ENCODE results near the gene CDC5L.

CDC5L gene

DNA sequence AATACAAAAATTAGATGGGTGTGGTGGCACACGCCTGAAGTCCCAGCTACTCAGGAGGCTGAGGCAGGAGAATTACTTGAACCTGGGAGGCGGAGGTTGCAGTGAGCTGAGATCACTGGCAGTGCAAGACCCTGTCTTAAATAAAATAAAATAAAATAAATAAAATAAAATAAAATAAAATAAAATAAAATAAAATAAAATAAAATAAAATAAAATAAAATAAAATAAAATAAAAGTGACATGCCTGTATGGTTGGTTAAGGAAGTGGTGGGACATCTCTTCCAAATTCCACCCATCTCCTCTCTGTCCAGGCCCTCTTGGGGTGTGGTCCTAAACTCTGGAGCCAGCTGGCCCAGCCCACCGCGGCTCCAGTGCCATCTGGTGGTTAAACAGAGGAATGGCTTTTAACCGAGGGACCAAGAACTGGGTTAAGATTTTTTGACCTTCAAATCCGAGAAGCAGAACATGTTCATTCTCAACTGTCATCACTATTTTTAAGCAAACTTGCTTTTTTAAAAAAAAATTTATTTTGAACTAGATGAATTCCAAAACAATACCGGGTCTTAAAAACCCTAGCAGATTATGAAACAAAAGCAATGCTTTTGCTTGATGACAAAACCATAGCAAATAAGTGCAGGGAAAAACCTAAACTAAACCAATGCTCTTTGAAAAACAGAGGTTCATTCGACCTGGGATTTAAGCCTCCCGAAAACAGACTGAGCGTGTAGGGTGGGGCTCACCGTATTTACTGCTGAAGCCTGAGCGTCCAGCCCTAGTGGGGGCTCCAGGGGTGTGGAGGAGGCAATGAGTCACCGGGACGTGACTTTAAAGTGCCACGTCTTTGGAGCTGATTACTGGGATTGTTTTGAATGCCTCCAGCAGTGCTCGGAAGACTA is 68.8 kb downstream of the CDC5L start:
- DNase-seq, result peak; percentile 62

DNA sequence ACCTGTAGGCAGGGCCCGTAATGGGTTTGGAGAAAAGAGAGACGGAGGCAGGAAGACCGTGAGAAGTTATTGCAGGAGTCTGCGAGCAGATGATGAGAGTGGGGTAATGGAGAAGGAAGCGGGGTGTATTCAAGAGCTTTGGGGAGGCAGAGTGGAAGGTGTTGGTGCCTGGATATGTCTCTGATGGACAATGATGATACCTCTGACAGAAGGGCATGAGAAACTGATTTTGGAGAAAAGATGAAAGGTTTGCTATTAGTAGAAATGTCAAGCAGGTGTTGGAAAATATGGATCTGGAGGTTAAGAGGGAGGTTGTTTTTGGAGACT is 69.4 kb downstream of the CDC5L start:
- DNase-seq, result no peak

DNA sequence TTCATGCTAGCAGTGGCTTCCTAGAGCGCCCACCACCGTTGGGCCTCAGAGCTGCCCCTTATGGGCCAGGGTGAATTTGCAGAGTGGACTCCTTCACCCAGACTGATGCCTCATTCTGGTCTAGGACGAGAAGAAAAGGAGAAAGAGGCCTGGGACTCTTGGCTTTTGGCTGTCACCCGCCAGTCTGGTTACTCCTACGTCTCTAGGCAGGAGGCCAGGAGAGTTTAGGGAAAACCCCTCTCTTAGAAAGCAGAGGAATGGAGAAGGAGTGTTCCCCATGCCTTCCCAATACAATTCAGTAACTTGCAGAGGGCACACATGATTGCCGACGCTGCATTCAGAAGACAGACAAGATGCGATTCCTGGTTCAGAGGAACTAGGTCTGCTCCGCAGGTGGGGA is 70.1 kb downstream of the CDC5L start:
- DNase-seq, result no peak

DNA sequence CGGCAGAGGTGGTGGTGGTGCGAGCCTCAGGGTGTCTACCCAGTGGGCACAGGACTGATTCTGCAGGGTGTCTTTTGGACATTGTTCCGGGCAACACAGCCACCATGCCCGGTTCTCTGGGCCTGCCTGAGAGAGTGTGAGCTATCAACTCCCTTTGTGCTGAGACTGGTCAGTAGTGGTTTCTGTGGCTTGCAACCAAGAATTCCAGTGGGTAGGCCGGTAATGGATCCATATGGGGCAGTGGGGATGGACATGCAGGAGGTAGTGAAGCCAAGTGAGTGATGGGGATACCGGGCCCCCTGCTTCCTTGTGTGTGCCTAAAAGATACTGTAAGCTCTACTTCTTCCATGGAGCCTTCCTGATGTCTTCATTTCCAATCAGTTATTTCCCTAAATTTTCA is 71.0 kb downstream of the CDC5L start:
- DNase-seq, result no peak

DNA sequence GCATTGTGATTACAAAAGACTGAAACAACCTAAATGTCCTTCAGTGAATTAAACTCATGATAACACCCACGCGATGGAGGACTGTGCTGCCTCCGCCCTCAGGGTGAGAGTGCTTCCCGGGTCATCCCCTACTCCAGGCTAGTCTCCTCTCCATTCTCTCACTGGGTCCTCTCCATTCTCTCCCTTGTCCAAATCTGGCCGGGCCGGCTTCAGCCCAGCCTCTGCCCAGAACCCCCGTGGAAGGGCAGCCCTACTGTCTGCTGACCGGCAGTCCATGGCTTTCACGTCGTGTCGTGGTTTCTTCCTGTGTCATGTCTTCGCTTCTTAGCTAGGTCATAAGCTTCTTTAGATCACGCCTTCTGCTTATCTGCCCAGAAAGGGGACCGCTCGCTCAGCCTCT is 74.8 kb downstream of the CDC5L start:
- DNase-seq, result no peak

DNA sequence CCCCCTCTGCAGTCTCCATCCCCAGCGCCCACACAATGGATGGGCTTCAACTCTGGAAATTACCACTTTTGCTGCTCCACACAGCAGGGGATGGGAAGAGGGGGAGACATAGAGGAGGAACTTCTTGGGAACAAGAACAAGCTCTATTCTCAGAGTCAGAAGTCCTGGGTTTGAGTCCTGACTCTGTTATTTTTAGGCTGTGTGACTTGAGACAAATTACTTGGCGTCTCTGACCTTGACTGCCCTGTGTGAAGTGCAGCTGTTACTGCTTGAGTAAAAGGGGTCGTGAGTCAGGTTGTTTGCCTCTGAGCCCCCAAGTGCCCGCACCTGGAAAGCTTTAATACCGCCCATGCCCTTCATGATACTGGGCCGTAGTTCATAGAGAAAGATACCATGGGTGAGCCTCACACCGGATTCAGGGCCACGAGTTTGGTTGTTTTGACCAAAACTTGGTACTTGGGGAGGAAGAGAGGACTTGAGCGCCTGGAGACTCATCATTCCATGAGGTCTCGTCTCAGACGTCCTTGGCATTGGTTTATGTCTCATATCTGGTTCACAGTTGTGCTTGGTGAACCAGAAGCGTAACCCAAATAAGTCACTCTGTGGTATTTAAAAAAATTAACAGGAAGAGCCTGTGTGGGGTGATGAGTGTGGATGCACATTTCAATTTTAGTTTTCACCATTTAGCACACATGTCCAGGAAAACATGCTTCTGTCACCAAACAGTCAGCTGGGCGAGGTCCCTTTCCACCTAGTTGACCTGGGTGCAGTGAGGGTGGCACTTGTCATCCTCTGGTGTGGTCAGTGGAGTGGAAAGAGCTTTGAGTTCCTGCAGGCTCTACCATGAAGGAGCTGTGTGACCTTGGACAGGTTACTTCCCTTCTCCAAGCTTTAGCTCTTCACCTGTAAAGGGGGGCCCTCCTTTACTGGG is 75.6 kb downstream of the CDC5L start:
- DNase-seq, result no peak

DNA sequence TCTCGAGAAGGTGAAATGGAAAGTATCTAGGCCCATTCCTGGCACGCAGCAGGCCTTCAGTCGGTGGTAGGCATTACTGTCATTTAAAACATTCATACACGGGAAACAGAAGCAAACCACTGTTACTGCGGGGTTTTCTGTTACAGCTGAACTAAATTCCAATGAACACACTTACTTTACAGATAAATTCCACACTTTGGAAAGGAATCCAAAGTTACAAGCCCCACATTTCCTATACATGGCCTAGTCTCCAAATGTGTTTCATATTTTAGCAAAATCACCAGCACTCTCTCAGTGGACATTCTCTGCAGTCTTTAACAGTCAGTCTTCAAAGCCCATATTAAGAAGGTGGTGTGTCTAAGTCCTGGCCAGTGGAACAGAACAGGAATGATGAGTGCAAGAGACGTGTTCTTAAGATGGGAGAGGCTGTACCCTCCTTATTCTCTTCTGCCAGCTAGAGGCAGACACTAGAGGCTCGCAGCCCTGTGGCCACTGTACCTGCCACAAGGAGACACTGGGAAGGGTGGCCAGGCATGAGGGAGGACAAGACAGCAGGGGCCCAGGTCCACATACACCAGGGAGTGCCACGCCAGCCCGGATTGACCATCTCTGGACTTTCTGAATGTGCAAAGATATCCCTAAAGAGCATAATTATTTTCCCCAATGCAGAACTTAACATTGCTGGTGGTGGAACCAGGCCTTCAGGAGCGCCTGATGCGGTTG is 76.4 kb downstream of the CDC5L start:
- DNase-seq, result peak; percentile 75

DNA sequence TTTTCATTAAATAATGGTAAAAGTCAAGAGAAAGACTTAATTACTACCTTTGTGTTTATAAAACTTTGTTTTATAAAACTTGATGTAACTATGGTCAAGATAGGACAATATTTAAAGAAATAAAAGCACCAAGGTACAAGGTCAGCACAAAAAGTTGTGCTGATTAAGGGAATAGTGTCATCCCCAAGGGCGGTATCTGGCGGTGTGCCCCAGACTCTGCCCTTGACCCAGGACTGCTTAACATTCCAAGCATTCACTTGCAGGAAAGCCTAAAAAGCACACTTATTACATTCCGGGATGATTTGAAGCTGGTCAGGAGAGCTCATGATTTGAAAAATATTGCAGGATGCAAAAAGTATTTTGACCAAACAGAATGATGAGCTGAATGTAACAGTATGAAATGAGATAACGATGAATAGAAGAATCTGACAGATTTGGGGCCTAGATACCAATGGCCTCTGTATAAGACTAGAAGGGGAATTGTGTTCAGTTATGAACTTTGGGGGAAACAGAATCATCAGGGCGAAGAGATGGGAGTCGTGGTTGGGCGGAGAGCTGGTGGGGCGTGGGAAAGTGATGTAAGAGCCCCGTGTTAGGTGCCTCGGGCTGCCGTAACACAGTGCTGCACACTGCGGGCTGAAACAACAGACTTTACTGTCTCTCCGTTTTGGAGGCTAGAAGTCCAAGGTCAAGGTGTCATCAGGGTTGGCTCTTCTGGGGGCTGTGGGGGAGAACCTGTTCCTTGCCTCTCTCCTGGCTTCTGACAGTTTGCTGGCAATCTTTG is 77.2 kb downstream of the CDC5L start:
- DNase-seq, result peak; percentile 85

DNA sequence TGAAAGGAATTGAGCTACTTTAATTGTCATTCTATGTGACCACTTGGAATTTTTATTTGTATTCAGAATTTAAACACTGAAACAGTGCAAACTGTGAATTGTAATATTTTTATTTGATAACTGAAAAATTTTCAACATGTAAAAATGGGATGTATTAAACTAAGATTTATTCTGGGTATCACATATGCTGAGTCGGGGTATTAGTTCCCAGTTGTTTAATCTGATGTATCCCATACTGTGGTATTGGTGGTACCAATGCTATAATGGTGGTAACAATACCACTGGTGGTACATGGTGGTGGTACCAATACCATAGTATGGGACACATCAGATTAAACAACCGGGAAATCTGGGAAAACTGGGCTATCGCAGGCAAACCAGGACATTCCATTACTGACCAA is 79.4 kb downstream of the CDC5L start:
- DNase-seq, result no peak

DNA sequence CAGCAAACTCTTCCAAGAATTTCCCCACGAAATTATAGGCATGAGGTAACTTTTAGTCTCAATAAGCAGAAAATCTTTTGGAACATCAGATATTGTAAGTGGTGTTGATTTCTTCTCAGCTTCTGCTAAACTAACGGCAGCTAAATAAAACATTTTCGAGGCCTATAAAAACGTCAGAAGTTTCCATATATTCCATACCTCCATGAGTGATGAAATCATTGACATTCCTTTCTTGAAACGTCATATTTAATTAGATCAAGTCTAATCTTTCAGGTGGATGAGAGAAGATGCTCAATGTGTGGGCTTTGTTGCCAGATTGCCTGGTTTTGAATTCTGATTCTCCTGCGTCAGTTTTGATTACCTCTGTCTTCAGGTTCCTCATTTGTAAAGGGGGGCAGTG is 81.3 kb downstream of the CDC5L start:
- no peak for DNase-seq

DNA sequence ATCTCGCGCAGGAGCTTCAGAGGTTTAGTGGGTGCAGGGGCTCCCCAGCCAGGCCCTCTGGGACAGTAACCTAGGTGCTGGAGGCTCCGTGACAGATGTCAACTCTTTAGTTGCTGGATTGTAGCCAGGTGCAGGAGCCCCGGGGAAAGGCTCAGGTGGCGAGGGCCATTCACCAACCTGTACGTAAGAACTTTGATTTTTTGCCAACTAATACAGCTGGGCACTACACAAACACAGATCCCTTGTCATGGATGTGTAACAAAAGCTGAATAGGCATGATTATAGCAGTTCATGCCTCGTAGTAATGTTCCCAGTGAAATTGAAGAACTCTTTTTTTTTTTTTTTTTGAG is 82.6 kb downstream of the CDC5L start:
- no peak for DNase-seq

DNA sequence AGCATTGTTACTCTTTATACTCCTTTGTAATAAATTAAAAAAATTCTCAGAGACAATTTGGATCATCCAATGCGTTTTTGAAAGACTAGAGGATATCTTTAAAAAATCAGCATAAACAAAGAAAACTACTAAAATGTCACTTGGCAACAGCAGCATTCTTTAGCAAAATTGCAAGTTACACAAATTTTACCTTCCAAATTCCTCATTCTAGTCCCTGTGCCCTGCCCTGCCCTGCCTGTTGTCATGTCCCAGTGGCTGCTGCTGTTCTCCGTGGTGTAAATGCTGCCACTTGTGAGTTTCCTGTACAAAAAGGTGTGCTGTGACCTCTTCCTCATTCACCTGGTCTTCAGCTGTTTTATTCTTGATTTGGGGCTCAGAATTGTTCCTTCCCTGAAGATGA is 83.2 kb downstream of the CDC5L start:
- no peak for DNase-seq

DNA sequence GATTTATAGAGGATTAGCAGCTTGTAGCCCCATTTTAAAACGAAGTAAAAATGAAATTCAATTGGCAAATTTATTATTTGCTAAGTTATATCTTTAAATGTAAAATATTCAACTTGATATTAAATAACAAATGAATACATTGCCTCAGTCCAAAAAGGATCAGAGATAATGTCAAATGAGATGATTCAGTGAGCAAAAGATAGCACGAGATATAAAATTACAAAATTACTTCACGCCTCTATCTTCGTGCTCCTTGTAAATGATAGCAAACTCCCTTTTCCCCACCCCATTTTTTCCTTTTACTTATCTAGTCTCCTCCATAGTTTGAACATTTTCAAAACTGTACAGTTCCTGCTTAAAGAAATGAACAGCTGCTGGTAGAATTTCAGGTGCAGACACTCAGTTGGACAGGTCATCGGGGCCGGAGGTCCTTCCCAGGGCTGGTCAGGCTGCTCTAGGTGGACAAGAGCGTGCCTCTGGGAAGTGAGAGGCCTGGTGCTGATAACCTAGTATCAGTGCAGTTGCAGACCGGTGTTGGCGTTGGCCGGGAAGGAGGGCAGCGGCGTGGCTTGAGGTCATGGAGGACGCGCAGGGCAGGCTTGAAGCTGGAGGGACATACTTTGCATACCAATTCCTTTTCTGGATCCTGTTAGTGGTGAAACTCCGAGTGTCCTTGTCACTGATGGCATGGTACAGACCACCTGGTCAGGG is 83.9 kb downstream of the CDC5L start:
- no peak for DNase-seq

DNA sequence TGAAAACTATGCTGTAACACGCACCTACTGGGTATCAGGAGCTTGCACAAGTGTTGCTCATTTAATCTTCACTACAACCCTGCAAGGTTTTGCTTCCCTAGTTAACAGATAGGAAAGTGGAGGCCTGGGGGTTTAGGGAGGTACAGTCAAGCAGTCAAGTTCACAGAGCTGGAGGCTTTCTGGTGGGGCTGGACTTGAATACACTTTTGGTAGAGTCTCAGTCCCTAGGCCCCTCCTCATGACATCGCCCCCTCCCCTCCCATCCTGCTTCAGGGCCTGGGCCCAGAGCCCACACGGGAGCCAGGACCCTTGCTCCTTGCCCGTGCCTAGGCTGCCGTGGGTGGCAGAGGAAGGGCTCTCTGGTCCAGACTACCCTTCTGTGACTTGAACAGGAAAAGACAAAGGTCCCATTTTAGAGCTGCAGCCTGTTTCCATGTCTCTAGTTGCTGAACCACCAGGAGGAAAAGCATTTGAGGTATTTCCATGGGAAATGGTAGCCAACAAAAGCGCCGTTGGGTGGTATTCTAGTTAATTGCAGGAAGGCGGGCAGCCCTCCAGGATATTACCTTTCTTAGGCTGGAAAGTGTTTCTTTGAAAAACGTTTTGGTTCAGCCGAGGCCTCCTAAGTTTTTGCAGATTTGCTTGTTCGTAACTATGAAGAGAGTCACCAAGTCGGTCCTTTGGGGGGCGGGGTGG is 84.9 kb downstream of the CDC5L start:
- no peak for DNase-seq

DNA sequence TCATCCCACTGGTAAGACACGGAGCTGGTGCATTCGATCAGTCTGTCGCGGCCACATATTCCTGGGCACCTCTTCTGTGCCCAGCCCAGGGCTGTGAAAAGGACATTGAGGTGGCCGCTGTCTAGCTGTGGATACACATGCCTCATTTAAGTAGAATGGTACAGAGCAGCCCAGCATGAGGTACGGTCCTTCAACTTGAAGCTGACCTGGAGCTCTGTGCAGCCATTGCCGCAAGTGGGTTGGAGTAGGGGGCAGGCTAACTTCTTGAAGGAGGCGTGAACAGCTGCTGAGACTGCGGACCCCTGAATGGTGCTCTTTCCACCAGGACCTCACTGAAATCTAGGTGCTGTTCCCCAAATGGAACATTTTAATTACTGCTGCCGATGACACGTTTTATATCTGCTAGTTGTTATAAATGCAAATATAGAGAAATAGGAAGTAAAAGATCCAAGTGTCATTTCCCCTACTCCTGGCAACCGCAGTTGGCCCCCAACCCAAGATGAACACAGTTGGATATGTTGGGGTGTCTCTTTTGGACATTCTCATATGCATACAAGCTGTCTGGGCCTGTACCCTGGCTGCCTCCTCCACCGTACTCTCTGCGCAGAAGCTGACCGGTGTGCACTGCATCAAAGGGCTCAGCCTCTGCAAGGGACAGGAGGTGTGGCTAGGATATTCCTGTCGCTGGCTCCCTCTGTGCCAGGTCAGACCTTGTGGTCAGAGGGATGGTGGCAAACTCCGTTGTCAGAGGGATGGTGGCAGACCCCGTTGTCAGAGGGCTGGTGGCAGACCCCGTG is 86.1 kb downstream of the CDC5L start:
- DNase-seq, result no peak

DNA sequence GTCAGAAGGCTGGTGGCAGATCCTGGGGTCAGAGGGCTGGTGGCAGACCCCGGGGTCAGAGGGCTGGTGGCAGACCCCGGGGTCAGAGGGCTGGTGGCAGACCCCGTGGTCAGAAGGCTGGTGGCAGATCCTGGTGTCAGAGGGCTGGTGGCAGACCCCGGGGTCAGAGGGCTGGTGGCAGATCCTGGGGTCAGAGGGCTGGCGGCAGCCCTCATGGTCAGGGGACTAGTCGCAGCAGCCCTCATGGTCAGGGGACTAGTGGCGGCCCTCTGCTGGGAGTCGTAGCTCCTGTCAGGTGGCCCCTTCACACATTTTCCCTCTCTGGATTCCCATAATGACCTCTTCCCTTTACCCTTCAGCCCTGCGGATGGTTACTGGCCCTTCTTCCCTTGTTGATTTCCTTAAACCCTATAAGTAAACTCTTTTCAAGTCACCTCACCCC is 86.7 kb downstream of the CDC5L start:
- no peak for DNase-seq

DNA sequence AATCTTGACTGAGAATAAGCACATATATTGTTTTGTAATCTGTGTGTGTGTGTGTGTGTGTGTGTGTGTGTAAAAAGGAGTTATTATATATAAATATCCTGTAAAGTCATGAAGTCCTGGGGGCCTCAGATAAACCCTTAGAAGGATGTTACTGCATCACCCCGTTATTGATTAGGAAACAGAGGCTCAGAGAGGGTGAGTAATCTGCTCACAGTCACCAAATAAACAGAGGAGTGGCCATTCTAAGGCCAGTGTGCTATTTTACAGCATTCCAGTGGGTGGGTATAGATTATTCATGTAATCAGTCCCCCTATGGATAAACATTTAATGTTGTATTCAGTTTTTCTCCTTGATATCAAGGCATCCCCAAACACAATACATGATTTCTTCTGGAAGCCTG is 87.1 kb downstream of the CDC5L start:
- no peak for DNase-seq

DNA sequence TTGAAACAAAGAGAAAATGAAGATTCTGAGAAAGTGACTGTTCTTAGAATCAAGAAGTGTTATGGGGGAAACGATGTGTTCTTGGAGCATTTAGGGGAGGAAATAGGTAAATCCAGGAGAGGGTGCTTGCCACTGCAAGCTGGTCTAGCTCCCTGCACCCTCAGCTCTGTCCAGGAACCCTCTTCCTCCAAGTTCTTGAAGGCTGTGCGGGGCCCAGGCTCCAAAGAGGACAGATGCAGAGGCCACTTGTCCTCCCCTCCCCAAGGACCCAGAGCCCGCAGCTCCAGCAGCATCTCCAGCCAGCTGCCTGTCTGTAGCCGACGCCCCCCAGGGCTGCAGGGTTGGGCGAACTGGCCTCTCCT is 87.9 kb downstream of the CDC5L start:
- DNase-seq, result no peak

DNA sequence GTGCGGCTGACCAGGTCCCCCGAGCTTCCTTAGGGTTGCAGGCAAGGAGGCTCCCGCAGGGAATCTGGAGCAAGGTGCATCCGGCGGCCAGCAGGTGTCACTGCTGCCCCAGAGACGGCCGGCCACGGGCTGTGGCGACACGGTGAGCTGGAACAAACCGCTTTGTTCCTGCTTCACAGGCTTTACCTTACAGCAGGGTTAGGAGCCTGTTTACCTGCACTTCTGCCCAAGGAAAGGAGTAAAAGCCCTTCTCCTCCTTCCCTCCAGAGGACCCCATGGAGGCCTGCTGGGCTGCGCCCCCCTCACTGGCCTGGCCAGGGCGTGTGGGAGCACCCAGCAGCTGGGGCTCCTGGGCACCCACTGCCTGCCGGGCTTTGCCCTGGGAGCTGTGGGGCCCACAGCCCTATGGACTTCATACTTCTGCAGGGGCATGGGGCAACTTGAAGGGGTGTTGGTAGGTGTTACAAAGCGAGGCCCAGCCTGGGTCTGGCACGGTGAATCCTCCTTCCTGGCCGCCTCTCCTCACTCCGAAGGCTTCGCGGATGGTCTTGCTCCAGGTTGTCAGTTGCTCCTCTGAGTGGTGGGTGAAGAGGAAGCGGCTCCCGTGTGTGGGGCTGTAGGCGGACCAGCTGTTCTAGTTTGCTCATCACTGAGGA is 88.4 kb downstream of the CDC5L start:
- peak; percentile 78 for DNase-seq

DNA sequence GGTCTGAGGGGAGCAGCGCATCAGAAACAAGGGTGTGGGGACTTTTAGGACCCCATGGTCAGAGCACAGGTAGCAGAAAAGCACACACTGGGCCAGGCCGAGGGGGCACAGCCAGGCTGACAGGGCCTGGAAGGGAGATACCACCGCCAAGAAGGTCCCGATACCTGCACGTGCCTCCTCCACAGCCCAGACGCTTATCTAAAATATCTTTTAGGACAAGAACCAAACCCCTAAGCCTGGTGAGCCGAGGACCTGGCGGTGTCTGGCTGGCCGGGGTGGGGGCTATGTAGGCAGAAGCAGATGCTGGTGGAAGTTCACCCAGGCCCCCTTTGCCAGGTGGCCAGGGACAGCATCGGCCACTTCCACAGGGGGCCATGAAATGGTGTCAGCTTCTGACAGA is 89.3 kb downstream of the CDC5L start:
- DNase-seq, result no peak

Measured in fibroblast of upper back skin (primary cell).